Upper lobe of left lung (tissue), 6 donors: ENCODE data around the gene ABHD15. TPM values are rescaled to one million over a fixed set of nuclear protein-coding genes. Genes with fewer than 3 reads are reported as not detected.

Experiments
- ATAC-seq, 2 donors: fragments of 200-7000 bp; cut with Tn5 transposase; one replicate each; pipeline ENCODE4 v1.9.1; 2022; ENCODE audit warnings: mild to moderate bottlenecking in 2 of 2, moderate library complexity in 2 of 2; ENCODE audit not compliant: low FRiP score in 2 of 2
- DNase-seq, 2 donors: peaks; one replicate each; pipeline ENCODE4 v3.0.0-alpha.2; 2019 to 2020
- H3K27ac ChIP-seq, 4 donors: fragments of 200-600 bp; sonication (generic); one replicate each; pipeline ENCODE4 v1.5.1; 2016 to 2019
- H3K27me3 ChIP-seq, 4 donors: fragments of 200-600 bp; sonication (generic); one replicate each; pipeline ENCODE4 v1.5.1; 2017 to 2019
- H3K36me3 ChIP-seq, 4 donors: fragments of 200-600 bp; sonication (generic); one replicate each; pipeline ENCODE4 v1.5.1; 2016 to 2019
- H3K4me1 ChIP-seq, 4 donors: fragments of 200-600 bp; sonication (generic); one replicate each; pipeline ENCODE4 v1.5.1; 2018 to 2019
- H3K4me3 ChIP-seq, 4 donors: fragments of 200-600 bp; sonication (generic); one replicate each; pipeline ENCODE4 v1.5.1; 2017 to 2019; ENCODE audit warnings: mild to moderate bottlenecking in 2 of 4, moderate library complexity in 1 of 4
- H3K9me3 ChIP-seq, 4 donors: fragments of 200-600 bp; sonication (generic); one replicate each; pipeline ENCODE4 v1.5.1; 2018 to 2019
- EP300 ChIP-seq, 4 donors: sonication (generic); formaldehyde crosslinking; IDR thresholded peaks; one replicate each; pipeline ENCODE4 v1.5.1; 2017; ENCODE audit warnings: antibody characterized with exemption in 4 of 4, control low read depth in 2 of 4
- POLR2A ChIP-seq, 4 donors: fragments of 450-650 bp; IDR thresholded peaks; one replicate each; pipeline ENCODE4 v1.5.1; 2016 to 2017; ENCODE audit warnings: antibody characterized with exemption in 4 of 4, mild to moderate bottlenecking in 2 of 4
- POLR2AphosphoS5 ChIP-seq, 2 donors: sonication (generic); formaldehyde crosslinking; IDR thresholded peaks; one replicate each; pipeline ENCODE4 v1.5.1; 2017; ENCODE audit warnings: antibody characterized with exemption in 2 of 2
- WGBS, 2 donors: methylation state at CpG; one replicate each; pipeline ENCODE4 v1.1.5; 2017 to 2018; 5-methylcytosine and 5-hydroxymethylcytosine counted together
- total RNA-seq, 6 donors: library from RNA; depleted of rRNA in 4 of 6; stranded (reverse); fragments of >200 nt in 4 of 6; gene quantifications; one replicate each; pipeline versions ENCODE4 v1.1.0 to v1.2.1, GENCODE V29; 2016 to 2021
- TF ChIP-seq, protein P1 (sequence below), 6 experiments: fragments of 450-650 bp in 4 of 6; fragments of 200-600 bp in 2 of 6; sonication (generic) in 2 of 6; IDR thresholded peaks; one replicate each; pipeline ENCODE4 v1.5.1; 2016 to 2019; ENCODE audit warnings: antibody characterized with exemption in 6 of 6
- donor health status: DM: no; HTN: no; CAD: no; lungs with moderate emphysema.
- donor health status: DM: no; HTN: yes; CAD: no; lungs with severe emphysema.

Gene ABHD15
- total RNA-seq, 6 donors from 2014 or later = 12.8 to 17.8 (median 14.9) TPM

DNA sequence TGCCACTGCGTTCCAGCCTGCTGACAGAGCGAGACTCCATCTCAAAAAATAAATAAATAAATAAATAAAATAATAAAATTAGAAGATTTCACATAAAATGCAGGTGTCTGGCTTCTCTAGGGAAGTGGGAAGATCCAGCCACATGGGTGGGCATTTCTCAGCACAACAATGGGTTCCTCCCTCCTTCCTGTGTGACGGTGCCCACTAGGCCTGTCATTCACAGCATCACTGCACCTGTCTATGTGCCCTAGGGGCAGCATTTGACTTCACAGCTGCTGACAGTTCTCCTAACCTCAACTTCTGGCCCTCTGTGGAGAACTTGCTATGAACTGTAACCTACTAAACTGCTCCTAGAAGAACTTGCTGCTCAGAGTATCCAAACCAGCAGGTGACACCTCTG lies 3.0 kb downstream of the ABHD15 start:
- TF ChIP-seq, protein P1, sequence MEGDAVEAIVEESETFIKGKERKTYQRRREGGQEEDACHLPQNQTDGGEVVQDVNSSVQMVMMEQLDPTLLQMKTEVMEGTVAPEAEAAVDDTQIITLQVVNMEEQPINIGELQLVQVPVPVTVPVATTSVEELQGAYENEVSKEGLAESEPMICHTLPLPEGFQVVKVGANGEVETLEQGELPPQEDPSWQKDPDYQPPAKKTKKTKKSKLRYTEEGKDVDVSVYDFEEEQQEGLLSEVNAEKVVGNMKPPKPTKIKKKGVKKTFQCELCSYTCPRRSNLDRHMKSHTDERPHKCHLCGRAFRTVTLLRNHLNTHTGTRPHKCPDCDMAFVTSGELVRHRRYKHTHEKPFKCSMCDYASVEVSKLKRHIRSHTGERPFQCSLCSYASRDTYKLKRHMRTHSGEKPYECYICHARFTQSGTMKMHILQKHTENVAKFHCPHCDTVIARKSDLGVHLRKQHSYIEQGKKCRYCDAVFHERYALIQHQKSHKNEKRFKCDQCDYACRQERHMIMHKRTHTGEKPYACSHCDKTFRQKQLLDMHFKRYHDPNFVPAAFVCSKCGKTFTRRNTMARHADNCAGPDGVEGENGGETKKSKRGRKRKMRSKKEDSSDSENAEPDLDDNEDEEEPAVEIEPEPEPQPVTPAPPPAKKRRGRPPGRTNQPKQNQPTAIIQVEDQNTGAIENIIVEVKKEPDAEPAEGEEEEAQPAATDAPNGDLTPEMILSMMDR (IDR thresholded peaks at IDR 0.05) = no peak
- TF ChIP-seq EP300 (IDR thresholded peaks at IDR 0.05) = no peak
- TF ChIP-seq POLR2AphosphoS5 (IDR thresholded peaks at IDR 0.05) = no peak
- TF ChIP-seq POLR2A (IDR thresholded peaks at IDR 0.05) = no peak
- WGBS, 2 donors = 85 to 94% methylated on average over 3 of the region's 3 CpGs
- peaks cover 32 to 54% (median 38%) of the 10 kb centered on the region in 4 donors for H3K4me1 ChIP-seq
- no peak for ATAC-seq
- peaks cover 0 to 7% (median 3%) of the 10 kb centered on the region in 4 donors for H3K36me3 ChIP-seq
- H3K27ac ChIP-seq = no peak overlapping the region
- H3K27me3 ChIP-seq = no peaks in the 10 kb centered on the region
- H3K4me3 ChIP-seq = no peak overlapping the region
- no peak for DNase-seq
- H3K9me3 ChIP-seq = no peaks in the 10 kb centered on the region

DNA sequence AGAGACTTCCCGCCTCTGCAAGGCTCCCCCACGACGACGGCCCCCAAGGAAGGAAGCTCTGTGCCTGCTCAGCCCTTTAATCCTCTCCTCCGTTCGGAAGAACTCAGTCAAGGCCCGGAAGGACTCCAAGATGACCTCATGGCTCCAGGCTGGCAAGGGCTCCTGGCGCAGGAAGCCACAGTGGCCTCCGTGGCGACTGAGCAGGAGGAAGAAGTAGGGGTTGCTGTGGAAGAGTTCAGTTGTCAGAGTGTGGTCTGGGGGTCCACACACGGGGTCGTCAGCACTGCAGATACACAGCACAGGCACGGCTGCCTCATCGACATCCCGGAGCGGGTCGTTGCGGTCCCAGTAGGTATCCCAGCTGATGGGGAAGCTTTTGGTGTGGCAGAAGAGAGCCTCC lies 4.2 kb downstream of the ABHD15 start:
- H3K36me3 ChIP-seq = peaks cover 0 to 7% (median 3%) of the 10 kb centered on the region in 4 donors
- peaks cover 31 to 45% (median 37%) of the 10 kb centered on the region in 4 donors for H3K4me1 ChIP-seq
- H3K27ac ChIP-seq = peak overlapping the region; percentile 21 to 70 (median 49)

DNA sequence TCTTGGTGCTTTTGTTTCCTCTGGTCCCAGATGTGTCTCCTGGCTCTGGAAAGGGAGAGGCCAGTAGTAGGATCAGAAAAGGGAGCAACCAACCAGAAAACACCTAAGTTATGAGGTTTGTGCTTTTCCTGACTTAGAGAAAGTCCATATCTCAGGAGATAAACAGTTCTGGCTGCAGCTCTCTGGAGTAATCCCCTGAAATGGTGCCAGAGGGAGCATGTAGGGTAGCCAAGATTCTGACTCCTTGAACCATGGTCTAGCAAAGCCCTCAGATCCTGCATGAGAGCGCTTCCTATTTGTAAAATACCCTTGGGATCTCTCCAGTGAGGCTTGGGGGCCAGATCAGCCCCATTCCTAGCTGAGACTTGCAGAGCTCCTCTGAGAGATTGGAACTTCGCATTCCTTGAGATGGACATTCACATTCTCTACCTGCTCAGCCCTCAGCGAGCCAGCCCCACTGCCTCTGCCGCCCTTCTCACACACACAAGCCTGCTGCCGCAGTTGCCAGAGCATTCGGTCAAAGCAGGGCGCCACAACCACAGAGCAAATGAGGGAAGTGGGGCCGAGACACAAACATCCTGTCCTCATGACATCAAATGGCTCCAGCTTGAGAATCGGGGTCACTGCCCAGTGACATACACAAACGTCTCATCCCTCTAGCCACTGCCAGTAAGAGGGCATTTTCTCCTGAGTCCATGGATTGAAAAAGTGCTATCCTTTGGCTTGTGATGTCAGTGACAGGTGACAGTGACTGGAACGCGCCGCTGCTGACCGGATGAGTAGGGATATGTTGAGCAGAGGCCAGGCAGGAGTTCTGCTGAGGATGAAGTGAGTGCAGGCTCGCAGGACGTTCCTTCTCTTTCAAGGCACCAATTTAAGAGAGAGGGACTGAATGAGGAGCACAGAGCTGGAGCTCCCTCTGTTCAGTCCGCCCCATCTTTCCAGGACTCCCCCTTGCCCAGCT lies 5.0 kb downstream of the ABHD15 start:
- no peak for ATAC-seq
- H3K36me3 ChIP-seq = peaks cover 0 to 7% (median 3%) of the 10 kb centered on the region in 4 donors
- no peak overlapping the region for H3K4me3 ChIP-seq
- no peaks in the 10 kb centered on the region for H3K27me3 ChIP-seq
- TF ChIP-seq POLR2AphosphoS5 (IDR thresholded peaks at IDR 0.05) (peak; percentile 28 to 33), POLR2A (IDR thresholded peaks at IDR 0.05) (peak in 1 of 4 donors; percentile 48)
- TF ChIP-seq, protein P1 (IDR thresholded peaks at IDR 0.05) = no peak
- 60 to 64% methylated on average over 11 to 17 of the region's 17 CpGs for WGBS, 2 donors
- peak in 1 of 2 donors; percentile 52 for DNase-seq
- H3K4me1 ChIP-seq = peaks cover 31 to 40% (median 36%) of the 10 kb centered on the region in 4 donors
- H3K9me3 ChIP-seq = no peaks in the 10 kb centered on the region
- H3K27ac ChIP-seq = peak overlapping the region; percentile 40 to 70 (median 61)

More for the DNA sequence above, 4.2 kb downstream of the ABHD15 start:
- no peak for DNase-seq
- TF ChIP-seq POLR2AphosphoS5 (IDR thresholded peaks at IDR 0.05) (no peak), POLR2A (IDR thresholded peaks at IDR 0.05) (no peak), EP300 (IDR thresholded peaks at IDR 0.05) (no peak)
- TF ChIP-seq, protein P1 (IDR thresholded peaks at IDR 0.05) = no peak
- WGBS, 2 donors = 76 to 77% methylated on average over 16 to 18 of the region's 18 CpGs
- Histone ChIP-seq H3K4me3 (no peak overlapping the region), H3K27me3 (no peaks in the 10 kb centered on the region), H3K9me3 (no peaks in the 10 kb centered on the region)
- ATAC-seq = no peak

DNA sequence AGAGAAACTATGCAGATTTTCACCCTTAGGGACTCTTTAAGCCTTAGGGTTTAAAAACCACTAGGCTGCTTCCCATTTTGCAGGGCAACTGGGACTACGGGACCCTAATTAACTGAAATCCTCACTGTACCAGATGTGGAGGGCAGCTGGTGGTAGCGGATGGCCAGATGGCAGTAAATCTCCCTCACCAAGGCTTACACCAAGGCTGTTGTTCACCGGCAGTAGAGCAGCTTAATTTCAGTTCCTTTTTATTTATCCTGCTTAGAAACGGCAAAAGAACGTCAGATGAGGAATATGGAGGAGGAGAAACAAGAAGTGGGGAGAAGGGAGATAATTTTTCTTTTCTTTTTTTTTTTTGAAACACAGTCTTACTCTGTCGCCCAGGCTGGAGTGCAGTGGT lies 6.5 kb downstream of the ABHD15 start:
- no peaks in the 10 kb centered on the region for H3K27me3 ChIP-seq
- 62 to 74% methylated on average over 6 of the region's 6 CpGs for WGBS, 2 donors
- no peak for DNase-seq
- peaks cover 0 to 7% (median 3%) of the 10 kb centered on the region in 4 donors for H3K36me3 ChIP-seq
- no peak for TF ChIP-seq POLR2A (IDR thresholded peaks at IDR 0.05)
- TF ChIP-seq POLR2AphosphoS5 (IDR thresholded peaks at IDR 0.05) = no peak
- TF ChIP-seq, protein P1 (IDR thresholded peaks at IDR 0.05) = no peak
- TF ChIP-seq EP300 (IDR thresholded peaks at IDR 0.05) = no peak
- no peaks in the 10 kb centered on the region for H3K9me3 ChIP-seq
- no peak overlapping the region for H3K4me3 ChIP-seq
- ATAC-seq = peak in 1 of 2 donors; percentile 58
- H3K4me1 ChIP-seq = peaks cover 20 to 26% (median 24%) of the 10 kb centered on the region in 4 donors
- H3K27ac ChIP-seq = no peak overlapping the region
